ENCODE data around the gene PARP6.
"Not testable (repeated sequence)": the region's sequence is repeated elsewhere in the genome, so short reads cannot be mapped to it uniquely, and the experiment has no call there.

The PARP6 gene

GRCh38 chr15:72280751-72281150, 8.4 kb upstream of the PARP6 start:
- no peak for DNase-seq

GRCh38 chr15:72278737-72279136, 6.4 kb upstream of the PARP6 start:
- DNase-seq: no peak

- no peak for DNase-seq
Measured at GRCh38 chr15:72276326-72276700, 4.0 kb upstream of the PARP6 start.

GRCh38 chr15:72275635-72276325, 3.4 kb upstream of the PARP6 start:
- DNase-seq: not testable (repeated sequence)

- DNase-seq: no peak
Measured at GRCh38 chr15:72272997-72273352, 621 bp upstream of the PARP6 start.

GRCh38 chr15:72271895-72272212, 500 bp downstream of the PARP6 start:
- DNase-seq: no peak

GRCh38 chr15:72271221-72271620, 1.1 kb downstream of the PARP6 start:
- no peak for DNase-seq

- DNase-seq: no peak
Measured at GRCh38 chr15:72269739-72270138, 2.6 kb downstream of the PARP6 start.

- DNase-seq: no peak
Measured at GRCh38 chr15:72265031-72265430, 7.3 kb downstream of the PARP6 start.

GRCh38 chr15:72252663-72253299, 19.6 kb downstream of the PARP6 start:
- no peak for DNase-seq

GRCh38 chr15:72249142-72249810, 23.1 kb downstream of the PARP6 start:
- no peak for DNase-seq

- no peak for DNase-seq
Measured at GRCh38 chr15:72248514-72248913, 23.8 kb downstream of the PARP6 start.

GRCh38 chr15:72242775-72243370, 29.5 kb downstream of the PARP6 start:
- no peak for DNase-seq

- DNase-seq: no peak
Measured at GRCh38 chr15:72239652-72240051, 32.7 kb downstream of the PARP6 start.

- no peak for DNase-seq
Measured at GRCh38 chr15:72238586-72238985, 33.8 kb downstream of the PARP6 start.

- no peak for DNase-seq
Measured at GRCh38 chr15:72237853-72238224, 34.5 kb downstream of the PARP6 start.

GRCh38 chr15:72237029-72237852, 35.1 kb downstream of the PARP6 start:
- DNase-seq: peak; percentile 43

- no peak for DNase-seq
Measured at GRCh38 chr15:72236381-72237003, 35.9 kb downstream of the PARP6 start.

- no peak for DNase-seq
Measured at GRCh38 chr15:72235298-72235697, 37.1 kb downstream of the PARP6 start.

GRCh38 chr15:72233769-72234168, 38.6 kb downstream of the PARP6 start:
- DNase-seq: no peak

GRCh38 chr15:72231833-72232478, 40.4 kb downstream of the PARP6 start:
- peak; percentile 43 for DNase-seq
